Transverse colon (tissue), 4 donors: Measurements from ENCODE around the gene LEMD3. TPM values are rescaled to one million over a fixed set of nuclear protein-coding genes. Genes with fewer than 3 reads are reported as not detected.

Source experiments
- DNase-seq: peaks from one replicate; pipeline ENCODE4 v3.0.0-alpha.2; 2019
- H3K27ac ChIP-seq, 4 donors: fragments of 200-600 bp; sonication (generic); 2 replicates each; pipeline ENCODE4 v1.5.1; 2016 to 2018; ENCODE audit warnings: inconsistent platforms in 4 of 4
- H3K27me3 ChIP-seq: fragments of 200-600 bp; sonication (generic); 2 replicates; pipeline ENCODE4 v1.5.1; 2017; ENCODE audit warnings: inconsistent platforms
- H3K36me3 ChIP-seq, 4 donors: fragments of 200-600 bp; sonication (generic); 2 replicates each; pipeline ENCODE4 v1.5.1; 2017 to 2019; ENCODE audit warnings: inconsistent platforms in 4 of 4
- H3K4me1 ChIP-seq, 4 donors: fragments of 200-600 bp; sonication (generic); 2 replicates each; pipeline ENCODE4 v1.5.1; 2017 to 2020; ENCODE audit warnings: inconsistent platforms in 4 of 4
- H3K4me3 ChIP-seq, 4 donors: fragments of 200-600 bp; sonication (generic); 1 replicate in 1 of 4; 2 replicates in 3 of 4; pipeline versions ENCODE4 v1.5.1 to v1.6.1; 2017 to 2019; ENCODE audit warnings: inconsistent platforms in 4 of 4
- H3K9me3 ChIP-seq, 2 donors: fragments of 200-600 bp; sonication (generic); 2 replicates each; pipeline ENCODE4 v1.5.1; 2017 to 2019; ENCODE audit warnings: inconsistent platforms in 2 of 2
- CTCF ChIP-seq, 5 experiments: fragments of 200-600 bp in 3 of 5; fragments of 450-650 bp in 2 of 5; sonication (generic) in 3 of 5; IDR thresholded peaks; 1 replicate in 2 of 5; 2 replicates in 3 of 5; pipeline ENCODE4 v1.5.1; 2016 to 2017; ENCODE audit warnings: antibody characterized with exemption in 5 of 5, inconsistent platforms in 3 of 5, mild to moderate bottlenecking in 2 of 5, moderate library complexity in 1 of 5
- EP300 ChIP-seq: sonication (generic); formaldehyde crosslinking; IDR thresholded peaks from one replicate; pipeline ENCODE4 v1.6.1; 2017; ENCODE audit warnings: antibody characterized with exemption, low read depth
- POLR2A ChIP-seq: fragments of 450-650 bp; IDR thresholded peaks from one replicate; pipeline ENCODE4 v1.6.1; 2016; ENCODE audit warnings: antibody characterized with exemption, mild to moderate bottlenecking, moderate library complexity
- POLR2AphosphoS5 ChIP-seq, 3 donors: sonication (generic); formaldehyde crosslinking; IDR thresholded peaks; one replicate each; pipeline ENCODE4 v1.6.1; 2016; ENCODE audit warnings: antibody characterized with exemption in 3 of 3
- WGBS, 2 donors: methylation state at CpG; one replicate each; pipeline ENCODE4 v1.1.5; 2018; ENCODE audit warnings: low coverage in 1 of 2; 5-methylcytosine and 5-hydroxymethylcytosine counted together
- in situ Hi-C, 4 donors: fragments of 200-750 bp; cut with MboI; loops; one replicate each; pipeline versions ENCODE4 v1.15.0 to v1.15.1; 2017; ENCODE audit warnings: low sequenced_read_pairs in 3 of 4, low pct_ligation_motif_present in 1 of 4, low pct_unique_long_range_greater_than_20kb in 1 of 4
- intact Hi-C: fragments of 100-400 bp; cut with DNase I; formaldehyde crosslinking; loops from one replicate; pipeline ENCODE4 v1.15.1; 2023; ENCODE audit warnings: low total_unique reads
- total RNA-seq, 4 donors: library from RNA; depleted of rRNA; stranded (reverse); fragments of >200 nt; gene quantifications; one replicate each; pipeline ENCODE4 v1.1.0, GENCODE V29; 2016

LEMD3 gene
- total RNA-seq, 4 donors from 2014 or later: 45.2 to 159 (median 63.0) TPM

GRCh38 chr12:65126482-65126881, 42.9 kb upstream of the LEMD3 start:
- 85 to 86% methylated on average over 5 of the region's 5 CpGs for WGBS, 2 donors

GRCh38 chr12:65133879-65134278, 35.5 kb upstream of the LEMD3 start:
- Histone ChIP-seq H3K9me3 (peaks cover 0 to 3% of the 10 kb centered on the region in 2 donors), H3K4me3 (no peak overlapping the region), H3K4me1 (no peaks in the 10 kb centered on the region), H3K36me3 (no peaks in the 10 kb centered on the region), H3K27ac (no peak overlapping the region), H3K27me3 (peaks cover 28% of the 10 kb centered on the region)
- no peak for TF ChIP-seq EP300
- no peak for TF ChIP-seq POLR2A
- TF ChIP-seq CTCF (IDR thresholded peaks at IDR 0.05): no peak
- TF ChIP-seq POLR2AphosphoS5 (IDR thresholded peaks at IDR 0.05): no peak
- intact Hi-C loops (no loop called here), in situ Hi-C loops (no loop called here)
- no peak for DNase-seq

More at GRCh38 chr12:65126482-65126881, 42.9 kb upstream of the LEMD3 start:
- Histone ChIP-seq H3K27ac (no peak overlapping the region), H3K27me3 (peaks cover 67% of the 10 kb centered on the region), H3K4me1 (peaks cover 0 to 7% (median 1%) of the 10 kb centered on the region in 4 donors), H3K36me3 (no peaks in the 10 kb centered on the region), H3K9me3 (no peaks in the 10 kb centered on the region), H3K4me3 (no peak overlapping the region)
- in situ Hi-C loops: no loop called here
- DNase-seq: no peak
- no peak for TF ChIP-seq POLR2AphosphoS5 (IDR thresholded peaks at IDR 0.05)
- TF ChIP-seq EP300: no peak
- no peak for TF ChIP-seq CTCF (IDR thresholded peaks at IDR 0.05)
- no peak for TF ChIP-seq POLR2A
- intact Hi-C loops: no loop called here

GRCh38 chr12:65139389-65139788, 30.0 kb upstream of the LEMD3 start:
- Histone ChIP-seq H3K27ac (no peak overlapping the region), H3K36me3 (no peaks in the 10 kb centered on the region), H3K4me1 (no peaks in the 10 kb centered on the region), H3K27me3 (peaks cover 34% of the 10 kb centered on the region), H3K4me3 (no peak overlapping the region), H3K9me3 (peaks cover 0 to 3% of the 10 kb centered on the region in 2 donors)
- intact Hi-C loops: no loop called here
- no peak for DNase-seq
- 71 to 85% methylated on average over 1 of the region's 1 CpG for WGBS, 2 donors
- no peak for TF ChIP-seq EP300
- no peak for TF ChIP-seq POLR2AphosphoS5 (IDR thresholded peaks at IDR 0.05)
- no peak for TF ChIP-seq CTCF (IDR thresholded peaks at IDR 0.05)
- TF ChIP-seq POLR2A: no peak
- in situ Hi-C loops: no loop called here

- H3K9me3 ChIP-seq: peaks cover 0 to 3% of the 10 kb centered on the region in 2 donors
- WGBS, 2 donors: 86 to 88% methylated on average over 1 of the region's 1 CpG
- DNase-seq: no peak
- no peaks in the 10 kb centered on the region for H3K4me1 ChIP-seq
- no peak for TF ChIP-seq EP300
- no peak for TF ChIP-seq POLR2A
- TF ChIP-seq CTCF (IDR thresholded peaks at IDR 0.05): no peak
- TF ChIP-seq POLR2AphosphoS5 (IDR thresholded peaks at IDR 0.05): no peak
- intact Hi-C loops: loop anchor here (2.0 kb wide), 1 partner anchor 50 kb away; no protein-coding TSS in a partner anchor
- peaks cover 37% of the 10 kb centered on the region for H3K27me3 ChIP-seq
- H3K4me3 ChIP-seq: no peak overlapping the region
- in situ Hi-C loops: no loop called here
- H3K27ac ChIP-seq: no peak overlapping the region
- no peaks in the 10 kb centered on the region for H3K36me3 ChIP-seq
Observed at GRCh38 chr12:65140738-65141137, 28.6 kb upstream of the LEMD3 start.
